ENCODE data around the gene PALD1. TPM values are rescaled to one million over a fixed set of nuclear protein-coding genes. Genes with fewer than 3 reads are reported as not detected.

Gene PALD1
- total RNA-seq, 4 donors from 2014 or later = 10.7 to 28.2 (median 14.0) TPM

DNA sequence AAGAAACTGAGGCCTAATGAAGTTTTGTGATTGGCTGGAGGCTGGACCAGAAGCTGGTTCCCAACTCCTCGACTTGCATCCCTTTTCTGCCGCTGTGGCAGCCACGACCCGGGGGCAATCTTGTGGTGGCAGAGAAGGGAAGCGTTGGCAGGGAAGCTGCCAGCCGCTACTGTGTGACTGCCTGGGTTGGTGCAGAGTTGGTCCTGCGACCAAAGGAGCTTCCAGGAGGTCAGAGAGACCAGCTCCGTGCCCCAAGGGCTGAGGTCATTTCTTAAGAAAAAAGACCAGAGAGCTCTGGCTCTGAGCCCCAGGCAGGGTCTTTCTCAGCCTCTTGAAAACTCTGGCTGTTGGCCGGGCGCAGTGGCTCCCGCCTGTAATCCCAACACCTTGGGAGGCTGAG is 76.8 kb downstream of the PALD1 start:
- no peak overlapping the region for H3K27ac ChIP-seq
- peaks cover 4 to 19% of the 10 kb centered on the region in 2 donors for H3K4me1 ChIP-seq
- 84 to 96% methylated on average over 11 of the region's 11 CpGs for WGBS, 2 donors
- intact Hi-C loops (cut with DNase I) = no loop called here
- TF ChIP-seq CTCF (IDR thresholded peaks at IDR 0.05) = no peak
- no peak for TF ChIP-seq POLR2A (IDR thresholded peaks at IDR 0.05)
- no peak overlapping the region for H3K4me3 ChIP-seq (replicated peaks in 1 of 3)
- H3K9me3 ChIP-seq = no peaks in the 10 kb centered on the region
- H3K27me3 ChIP-seq = no peaks in the 10 kb centered on the region
- H3K36me3 ChIP-seq = no peaks in the 10 kb centered on the region
- DNase-seq = no peak

DNA sequence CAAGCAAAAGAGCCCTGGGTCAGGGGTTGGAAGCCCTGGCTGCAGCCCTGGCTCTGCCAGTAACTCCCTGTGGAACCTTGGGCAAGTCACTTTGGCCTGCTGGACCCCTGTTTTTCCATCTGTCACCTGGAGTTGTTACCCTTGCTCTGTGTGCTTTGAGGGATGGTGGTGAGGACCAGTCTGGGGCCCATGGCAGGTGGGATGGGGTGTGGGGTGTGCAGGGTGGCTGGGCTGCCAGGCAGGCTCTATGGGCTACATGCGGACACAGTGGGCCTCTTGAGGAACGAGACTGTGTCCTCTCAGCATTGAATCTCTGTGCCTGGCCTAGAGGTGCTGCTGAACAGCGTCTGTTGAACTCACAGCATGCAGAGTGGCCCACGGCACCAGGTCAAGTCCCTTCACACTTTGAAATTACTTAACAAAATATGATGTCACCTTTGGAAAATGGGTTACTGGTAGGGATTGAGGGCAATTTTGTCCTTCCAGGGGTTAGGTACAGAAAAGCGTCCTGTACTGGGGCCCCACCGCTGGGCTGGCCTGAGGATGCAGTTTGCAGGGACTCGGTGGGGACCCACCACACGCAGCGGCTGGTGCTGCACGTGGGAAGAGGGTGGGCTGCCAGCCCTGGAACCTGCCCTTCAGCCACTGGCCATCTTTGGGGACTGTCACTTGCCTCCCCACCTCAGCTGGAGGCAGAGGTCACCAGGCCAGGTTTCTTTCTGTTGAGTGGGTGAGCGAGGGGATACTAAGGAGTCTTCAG is 78.7 kb downstream of the PALD1 start:
- intact Hi-C loops (cut with DNase I) = no loop called here
- Histone ChIP-seq H3K27me3 (no peaks in the 10 kb centered on the region), H3K36me3 (no peaks in the 10 kb centered on the region), H3K9me3 (no peaks in the 10 kb centered on the region), H3K4me1 (peaks cover 4 to 11% of the 10 kb centered on the region in 2 donors), H3K27ac (no peak overlapping the region), H3K4me3 (replicated peaks in 1 of 3) (no peak overlapping the region)
- no peak for TF ChIP-seq POLR2A (IDR thresholded peaks at IDR 0.05)
- no peak for TF ChIP-seq CTCF (IDR thresholded peaks at IDR 0.05)
- WGBS, 2 donors = 94 to 97% methylated on average over 8 to 11 of the region's 11 CpGs
- DNase-seq = no peak

DNA sequence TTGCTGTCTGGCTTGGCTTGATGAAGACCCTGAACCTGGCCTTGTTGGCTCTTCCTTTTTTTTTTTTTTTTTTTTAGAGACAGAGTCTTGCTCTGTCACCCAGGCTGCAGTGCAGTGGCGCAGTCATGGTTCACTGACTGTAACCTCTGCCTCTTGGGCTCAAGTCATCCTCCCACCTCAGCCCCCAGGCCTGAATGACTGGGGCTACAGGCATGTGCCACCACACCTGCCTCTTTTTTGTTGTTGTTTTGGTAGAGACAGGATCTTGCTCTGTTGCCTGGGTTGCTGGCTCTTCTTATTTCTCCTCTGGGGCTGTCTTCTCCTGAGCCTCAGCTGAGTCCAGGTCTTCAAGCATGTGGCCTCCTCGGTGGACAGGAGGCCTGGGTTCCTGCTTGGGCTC is 79.3 kb downstream of the PALD1 start:
- DNase-seq = no peak
- TF ChIP-seq CTCF (IDR thresholded peaks at IDR 0.05) = no peak
- TF ChIP-seq POLR2A (IDR thresholded peaks at IDR 0.05) = no peak
- Histone ChIP-seq H3K36me3 (no peaks in the 10 kb centered on the region), H3K27me3 (no peaks in the 10 kb centered on the region), H3K4me3 (replicated peaks in 1 of 3) (no peak overlapping the region), H3K9me3 (no peaks in the 10 kb centered on the region), H3K4me1 (peaks cover 4 to 11% of the 10 kb centered on the region in 2 donors), H3K27ac (no peak overlapping the region)
- intact Hi-C loops (cut with DNase I) = no loop called here
- 91 to 100% methylated on average over 2 of the region's 2 CpGs for WGBS, 2 donors

GRCh38 chr10:70558295-70558694 is 79.7 kb downstream of the PALD1 start:
- DNase-seq = no peak
- intact Hi-C loops (cut with DNase I) = no loop called here
- Histone ChIP-seq H3K27me3 (no peaks in the 10 kb centered on the region), H3K9me3 (no peaks in the 10 kb centered on the region), H3K4me3 (replicated peaks in 1 of 3) (no peak overlapping the region), H3K27ac (no peak overlapping the region), H3K4me1 (peaks cover 4 to 11% of the 10 kb centered on the region in 2 donors), H3K36me3 (no peaks in the 10 kb centered on the region)
- TF ChIP-seq POLR2A (IDR thresholded peaks at IDR 0.05) (no peak), CTCF (IDR thresholded peaks at IDR 0.05) (no peak)
- 93 to 94% methylated on average over 11 of the region's 11 CpGs for WGBS, 2 donors

Data from thyroid gland (tissue), 4 donors.